ENCODE results near the gene CTNND2.

Gene CTNND2

DNA sequence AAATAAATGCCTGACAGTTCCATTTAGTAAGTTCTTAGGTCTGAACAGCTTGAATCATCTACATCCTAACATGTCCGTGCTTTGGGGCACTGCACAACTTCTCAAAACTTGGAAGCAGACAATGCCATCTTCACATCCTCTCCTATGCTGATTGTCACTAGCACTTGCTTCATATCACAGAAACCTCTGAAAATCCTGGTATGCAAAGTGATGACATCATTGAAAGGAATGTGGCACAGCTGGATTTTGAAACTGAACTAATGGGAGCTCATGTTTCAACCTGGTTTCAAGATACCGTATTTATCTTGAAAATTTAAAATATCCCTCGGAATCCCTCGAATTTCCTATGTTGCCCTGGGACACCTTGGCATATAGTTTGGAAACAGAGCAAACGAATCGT, 653.0 kb downstream of the CTNND2 start:
- 90 to 93% methylated on average over 6 of the region's 6 CpGs for WGBS, 2 experiments
- Histone ChIP-seq H3K27ac (ENCODE audit: insufficient read depth, low read depth, low read length, poor library complexity, severe bottlenecking) (no peak overlapping the region), H3K4me3 (ENCODE audit: insufficient read depth, low read depth, low read length) (no peak overlapping the region)

DNA sequence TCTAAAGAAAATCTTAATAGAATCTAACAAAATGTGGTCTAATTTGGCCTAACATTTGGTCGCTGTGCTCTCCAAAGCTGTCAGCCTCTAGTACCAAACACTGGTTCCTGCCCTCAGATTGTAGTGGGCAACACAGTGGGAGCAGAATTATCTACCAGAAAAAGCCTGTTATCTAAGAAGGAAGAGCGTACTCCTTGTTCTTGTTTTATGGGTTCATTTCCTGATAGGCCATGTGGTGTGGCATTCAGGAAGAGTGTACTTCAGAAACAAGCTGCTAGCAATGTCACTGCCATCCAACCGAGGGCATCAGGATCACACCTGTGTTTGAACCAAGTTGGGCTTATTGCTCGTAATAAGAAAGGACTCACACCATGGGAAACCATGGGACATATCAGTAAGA, 655.3 kb downstream of the CTNND2 start:
- no peaks in the 10 kb centered on the region for H3K27me3 ChIP-seq (ENCODE audit: control insufficient read depth, insufficient read depth, low read length, poor library complexity, severe bottlenecking)
- H3K36me3 ChIP-seq (ENCODE audit: control insufficient read depth, insufficient read depth, low read length) = no peaks in the 10 kb centered on the region
- H3K27ac ChIP-seq (ENCODE audit: insufficient read depth, low read depth, low read length, poor library complexity, severe bottlenecking) = no peak overlapping the region
- no peaks in the 10 kb centered on the region for H3K4me1 ChIP-seq (ENCODE audit: control insufficient read depth, insufficient read depth, low read length)
- H3K9me3 ChIP-seq (ENCODE audit: control insufficient read depth, low read length) = no peaks in the 10 kb centered on the region
- H3K4me3 ChIP-seq (ENCODE audit: insufficient read depth, low read depth, low read length) = no peak overlapping the region
- WGBS, 2 experiments = 91 to 92% methylated on average over 4 of the region's 4 CpGs

More for the DNA sequence above, 653.0 kb downstream of the CTNND2 start:
- Histone ChIP-seq H3K4me1 (ENCODE audit: control insufficient read depth, insufficient read depth, low read length) (no peaks in the 10 kb centered on the region), H3K27me3 (ENCODE audit: control insufficient read depth, insufficient read depth, low read length, poor library complexity, severe bottlenecking) (no peaks in the 10 kb centered on the region), H3K9me3 (ENCODE audit: control insufficient read depth, low read length) (no peaks in the 10 kb centered on the region), H3K36me3 (ENCODE audit: control insufficient read depth, insufficient read depth, low read length) (no peaks in the 10 kb centered on the region)

DNA sequence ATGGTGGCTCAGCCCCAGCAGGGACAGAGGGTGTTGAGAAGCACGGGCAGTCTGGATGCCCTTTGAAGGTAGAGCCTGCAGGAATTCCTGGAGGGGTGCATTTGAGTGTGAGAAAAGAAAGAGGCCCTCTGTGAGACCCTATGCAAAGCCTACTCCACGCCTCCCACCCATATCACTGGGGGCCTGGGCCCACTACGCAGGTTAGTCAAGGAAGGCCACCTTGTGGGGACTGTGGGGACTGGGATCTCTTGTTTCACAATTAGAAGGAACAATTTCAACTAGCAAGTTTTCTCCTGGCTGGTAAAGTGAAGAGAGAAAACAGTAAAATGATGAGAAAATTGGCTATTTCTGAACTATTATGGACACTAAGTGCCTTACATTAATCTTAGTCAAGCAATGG, 657.0 kb downstream of the CTNND2 start:
- H3K4me1 ChIP-seq (ENCODE audit: control insufficient read depth, insufficient read depth, low read length) = no peaks in the 10 kb centered on the region
- no peak overlapping the region for H3K4me3 ChIP-seq (ENCODE audit: insufficient read depth, low read depth, low read length)
- H3K9me3 ChIP-seq (ENCODE audit: control insufficient read depth, low read length) = no peaks in the 10 kb centered on the region
- H3K36me3 ChIP-seq (ENCODE audit: control insufficient read depth, insufficient read depth, low read length) = no peaks in the 10 kb centered on the region
- WGBS, 2 experiments = 79 to 91% methylated on average over 3 of the region's 3 CpGs
- H3K27ac ChIP-seq (ENCODE audit: insufficient read depth, low read depth, low read length, poor library complexity, severe bottlenecking) = no peak overlapping the region
- no peaks in the 10 kb centered on the region for H3K27me3 ChIP-seq (ENCODE audit: control insufficient read depth, insufficient read depth, low read length, poor library complexity, severe bottlenecking)

DNA sequence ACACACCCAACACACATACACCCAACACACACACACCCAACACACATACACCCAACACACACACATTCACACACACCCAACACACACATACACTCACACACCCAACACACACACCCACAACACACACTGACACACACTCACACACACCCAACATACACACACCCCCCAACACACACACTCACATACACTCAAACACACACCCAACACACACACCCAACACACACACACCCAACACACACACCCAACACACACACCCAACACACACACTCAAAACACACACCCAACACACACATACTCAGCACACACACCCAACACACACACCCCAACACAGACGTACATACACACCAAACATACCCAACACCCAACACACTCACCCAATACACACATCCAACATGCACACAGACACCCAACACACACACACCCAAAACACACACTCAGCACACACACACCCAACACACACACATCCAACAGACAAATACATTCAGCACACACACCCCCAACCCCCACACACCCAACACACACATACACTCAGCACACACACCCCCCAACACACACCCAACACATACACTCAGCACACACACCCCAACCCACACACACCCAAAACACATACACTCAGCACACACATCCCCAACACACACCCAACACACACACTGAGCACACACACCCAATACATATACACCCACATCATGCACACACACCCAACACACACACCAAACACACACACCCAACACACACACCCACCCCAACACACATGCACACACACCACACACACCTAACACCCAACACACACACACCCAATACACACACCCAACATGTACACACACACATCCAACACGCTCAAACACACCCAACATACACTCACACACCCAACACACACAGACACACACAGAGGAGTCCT, 663.7 kb downstream of the CTNND2 start:
- H3K27me3 ChIP-seq (ENCODE audit: control insufficient read depth, insufficient read depth, low read length, poor library complexity, severe bottlenecking) = no peaks in the 10 kb centered on the region
- no peaks in the 10 kb centered on the region for H3K9me3 ChIP-seq (ENCODE audit: control insufficient read depth, low read length)
- 86 to 91% methylated on average over 2 of the region's 2 CpGs for WGBS, 2 experiments
- no peaks in the 10 kb centered on the region for H3K36me3 ChIP-seq (ENCODE audit: control insufficient read depth, insufficient read depth, low read length)
- H3K4me3 ChIP-seq (ENCODE audit: insufficient read depth, low read depth, low read length) = no peak overlapping the region
- H3K27ac ChIP-seq (ENCODE audit: insufficient read depth, low read depth, low read length, poor library complexity, severe bottlenecking) = no peak overlapping the region
- peaks cover 5% of the 10 kb centered on the region for H3K4me1 ChIP-seq (ENCODE audit: control insufficient read depth, insufficient read depth, low read length)

DNA sequence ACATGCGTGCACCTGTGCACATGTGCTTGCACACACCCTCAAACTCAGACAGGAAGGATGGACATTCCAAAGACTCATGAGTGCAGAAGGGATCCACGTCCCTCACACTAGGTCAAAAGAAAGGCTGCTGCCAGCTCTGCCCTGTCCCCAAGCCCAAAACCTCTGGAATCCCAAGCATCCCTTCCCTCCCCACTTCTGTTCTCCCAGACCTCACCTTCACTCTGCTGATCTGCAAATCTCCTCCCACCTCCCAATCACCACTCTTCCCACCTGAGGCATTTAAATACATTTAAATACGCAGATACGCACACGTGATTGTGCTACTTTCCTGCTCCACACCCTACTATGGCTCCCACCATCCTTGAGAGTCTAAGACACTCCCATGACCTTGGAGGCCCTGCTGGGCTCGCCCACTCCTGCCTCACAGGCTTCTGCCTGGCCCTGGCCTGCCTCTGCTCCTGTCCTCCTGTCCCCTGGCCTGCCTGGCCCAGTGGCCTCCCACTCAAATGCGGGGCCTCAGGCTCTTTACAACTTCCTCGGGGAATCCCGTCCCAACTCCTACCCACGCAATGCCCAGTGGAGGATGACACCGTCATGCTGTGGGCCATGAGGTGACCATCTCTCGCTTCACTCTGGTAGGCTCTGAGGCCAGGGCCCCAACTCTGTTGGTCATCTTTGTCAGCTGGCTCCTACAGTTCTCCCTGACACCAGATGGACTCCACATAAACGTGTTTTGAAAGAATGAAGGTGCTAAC, 664.8 kb downstream of the CTNND2 start:
- H3K9me3 ChIP-seq (ENCODE audit: control insufficient read depth, low read length) = no peaks in the 10 kb centered on the region
- peaks cover 5% of the 10 kb centered on the region for H3K4me1 ChIP-seq (ENCODE audit: control insufficient read depth, insufficient read depth, low read length)
- WGBS, 2 experiments = 93% methylated on average over 13 of the region's 13 CpGs
- no peaks in the 10 kb centered on the region for H3K27me3 ChIP-seq (ENCODE audit: control insufficient read depth, insufficient read depth, low read length, poor library complexity, severe bottlenecking)
- no peaks in the 10 kb centered on the region for H3K36me3 ChIP-seq (ENCODE audit: control insufficient read depth, insufficient read depth, low read length)
- H3K27ac ChIP-seq (ENCODE audit: insufficient read depth, low read depth, low read length, poor library complexity, severe bottlenecking) = no peak overlapping the region
- no peak overlapping the region for H3K4me3 ChIP-seq (ENCODE audit: insufficient read depth, low read depth, low read length)

DNA sequence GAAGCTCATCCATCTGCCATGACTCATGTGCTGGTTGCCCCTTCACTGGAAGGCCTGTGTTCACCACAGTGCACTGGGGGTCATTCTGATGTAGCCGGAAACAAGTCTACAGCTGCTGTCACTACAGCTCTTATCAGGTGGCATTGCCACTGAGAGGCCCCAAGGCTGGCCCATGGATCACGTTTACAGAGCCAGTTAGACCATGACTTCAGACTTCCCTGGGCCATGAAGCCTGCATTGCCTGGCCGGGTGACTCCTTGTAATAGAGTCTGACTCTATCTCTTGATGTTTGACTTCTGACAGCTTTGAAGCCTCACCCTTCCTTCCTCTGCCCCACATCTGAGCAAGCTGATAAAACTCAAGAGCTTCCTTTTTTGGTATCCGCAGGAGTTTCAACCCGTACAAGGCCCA, 669.7 kb downstream of the CTNND2 start:
- Histone ChIP-seq H3K36me3 (ENCODE audit: control insufficient read depth, insufficient read depth, low read length) (no peaks in the 10 kb centered on the region), H3K27me3 (ENCODE audit: control insufficient read depth, insufficient read depth, low read length, poor library complexity, severe bottlenecking) (no peaks in the 10 kb centered on the region), H3K27ac (ENCODE audit: insufficient read depth, low read depth, low read length, poor library complexity, severe bottlenecking) (no peak overlapping the region), H3K4me3 (ENCODE audit: insufficient read depth, low read depth, low read length) (no peak overlapping the region), H3K9me3 (ENCODE audit: control insufficient read depth, low read length) (no peaks in the 10 kb centered on the region), H3K4me1 (ENCODE audit: control insufficient read depth, insufficient read depth, low read length) (peaks cover 2% of the 10 kb centered on the region)
- whole genome bisulfite sequencing, 2 experiments = 91 to 93% methylated on average over 5 of the region's 5 CpGs

DNA sequence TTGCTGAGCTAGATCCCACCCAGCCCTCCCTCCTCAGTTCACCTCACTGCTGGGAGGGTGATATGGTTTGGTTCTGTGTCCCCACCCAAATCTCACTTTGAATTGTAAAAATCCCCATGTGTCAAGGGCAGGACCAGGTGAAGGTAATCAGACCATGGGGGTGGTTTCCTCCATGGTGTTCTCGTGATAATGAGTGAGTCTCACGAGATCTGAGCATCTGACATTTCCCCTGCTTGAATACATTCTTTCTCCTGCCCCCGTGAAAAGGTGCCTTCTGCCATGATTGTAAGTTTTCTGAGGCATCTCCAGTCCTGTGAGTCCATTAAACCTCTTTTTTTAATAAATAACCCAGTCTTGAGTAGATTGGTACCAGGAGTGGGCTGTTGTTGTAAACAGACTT, 673.4 kb downstream of the CTNND2 start:
- H3K27ac ChIP-seq (ENCODE audit: insufficient read depth, low read depth, low read length, poor library complexity, severe bottlenecking) = no peak overlapping the region
- no peaks in the 10 kb centered on the region for H3K36me3 ChIP-seq (ENCODE audit: control insufficient read depth, insufficient read depth, low read length)
- no peaks in the 10 kb centered on the region for H3K4me1 ChIP-seq (ENCODE audit: control insufficient read depth, insufficient read depth, low read length)
- 91 to 96% methylated on average over 3 of the region's 3 CpGs for WGBS, 2 experiments
- no peaks in the 10 kb centered on the region for H3K27me3 ChIP-seq (ENCODE audit: control insufficient read depth, insufficient read depth, low read length, poor library complexity, severe bottlenecking)
- H3K9me3 ChIP-seq (ENCODE audit: control insufficient read depth, low read length) = no peaks in the 10 kb centered on the region
- no peak overlapping the region for H3K4me3 ChIP-seq (ENCODE audit: insufficient read depth, low read depth, low read length)

DNA sequence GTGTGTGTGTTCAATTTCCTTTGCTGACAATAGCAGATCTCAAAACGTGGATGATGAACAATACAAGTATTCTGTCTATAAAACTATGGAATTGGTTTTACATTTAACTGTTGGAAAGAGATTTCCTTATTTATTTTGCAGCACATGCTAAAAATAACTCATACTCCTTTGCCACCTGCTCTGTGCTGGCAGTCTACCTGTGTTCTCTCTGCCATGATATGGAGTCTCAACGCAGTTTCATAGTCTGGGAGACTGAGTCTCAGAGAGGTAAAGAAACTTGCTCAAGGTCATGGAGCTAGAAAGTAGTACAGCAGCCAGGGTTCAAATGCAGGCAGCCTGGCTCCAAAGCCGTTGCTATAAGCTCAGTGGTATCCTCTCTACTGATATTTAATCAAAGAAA, 677.2 kb downstream of the CTNND2 start:
- 86 to 96% methylated on average over 3 of the region's 3 CpGs for WGBS, 2 experiments
- Histone ChIP-seq H3K27ac (ENCODE audit: insufficient read depth, low read depth, low read length, poor library complexity, severe bottlenecking) (no peak overlapping the region), H3K9me3 (ENCODE audit: control insufficient read depth, low read length) (no peaks in the 10 kb centered on the region), H3K27me3 (ENCODE audit: control insufficient read depth, insufficient read depth, low read length, poor library complexity, severe bottlenecking) (no peaks in the 10 kb centered on the region), H3K4me3 (ENCODE audit: insufficient read depth, low read depth, low read length) (no peak overlapping the region), H3K4me1 (ENCODE audit: control insufficient read depth, insufficient read depth, low read length) (no peaks in the 10 kb centered on the region), H3K36me3 (ENCODE audit: control insufficient read depth, insufficient read depth, low read length) (no peaks in the 10 kb centered on the region)

DNA sequence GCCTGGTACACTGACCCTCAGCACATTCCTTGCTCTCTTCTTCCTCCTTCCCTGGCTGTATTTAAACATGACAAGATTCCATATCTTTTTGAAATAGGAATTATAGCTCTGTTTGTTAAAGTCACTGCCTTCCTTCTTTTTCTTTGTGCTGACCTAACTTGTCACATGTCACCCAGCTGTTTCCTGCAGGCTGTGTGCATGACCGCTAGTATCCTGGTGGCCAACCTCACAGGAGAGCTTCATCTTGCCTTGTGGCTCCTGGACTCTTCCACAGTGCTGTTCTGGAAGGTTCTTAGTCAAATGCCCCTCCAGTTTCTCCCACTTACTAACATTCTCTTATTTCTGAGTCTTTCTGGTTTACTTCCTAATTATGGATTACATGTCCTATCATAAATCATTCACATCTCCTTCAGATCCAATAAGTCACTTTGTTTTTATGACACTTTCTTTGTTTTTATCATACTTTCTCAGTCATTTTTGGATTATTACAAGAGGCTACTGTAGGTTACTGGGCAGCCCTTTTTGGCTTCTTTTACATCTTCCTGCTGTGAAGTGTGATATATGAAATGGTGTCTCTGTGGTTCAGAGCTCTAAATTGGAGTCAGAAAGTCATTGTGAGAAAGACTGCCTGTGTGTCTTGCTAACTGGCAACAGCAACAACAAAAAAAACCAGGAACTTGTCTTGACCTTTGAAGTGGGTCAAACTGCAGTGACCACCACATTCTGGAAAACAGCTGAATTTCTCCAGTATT, 679.6 kb downstream of the CTNND2 start:
- Histone ChIP-seq H3K9me3 (ENCODE audit: control insufficient read depth, low read length) (no peaks in the 10 kb centered on the region), H3K4me3 (ENCODE audit: insufficient read depth, low read depth, low read length) (no peak overlapping the region)
- WGBS, 2 experiments = 90 to 95% methylated on average over 1 of the region's 1 CpG

DNA sequence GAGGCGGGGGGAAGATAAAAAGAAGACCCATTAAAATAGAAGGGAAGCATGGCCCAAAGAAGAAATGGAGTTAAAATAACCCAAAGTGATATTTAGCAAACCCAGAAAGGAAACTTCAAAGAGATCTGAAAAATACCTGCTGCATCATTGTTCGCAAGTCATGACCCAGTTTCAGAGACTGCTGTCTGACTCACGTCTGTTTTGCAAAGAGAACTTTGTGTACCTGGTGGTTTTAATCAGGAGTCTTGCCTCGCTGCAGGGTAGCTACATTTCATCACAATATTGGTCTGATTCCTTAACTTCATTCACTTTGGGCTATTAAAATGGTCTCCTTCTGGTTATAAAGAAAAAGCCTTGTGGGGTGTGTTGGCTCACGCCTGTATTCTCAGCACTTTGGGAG, 682.1 kb downstream of the CTNND2 start:
- no peaks in the 10 kb centered on the region for H3K9me3 ChIP-seq (ENCODE audit: control insufficient read depth, low read length)
- H3K4me3 ChIP-seq (ENCODE audit: insufficient read depth, low read depth, low read length) = no peak overlapping the region
- WGBS, 2 experiments = 94 to 98% methylated on average over 5 of the region's 5 CpGs
- no peaks in the 10 kb centered on the region for H3K4me1 ChIP-seq (ENCODE audit: control insufficient read depth, insufficient read depth, low read length)
- no peak overlapping the region for H3K27ac ChIP-seq (ENCODE audit: insufficient read depth, low read depth, low read length, poor library complexity, severe bottlenecking)
- H3K36me3 ChIP-seq (ENCODE audit: control insufficient read depth, insufficient read depth, low read length) = no peaks in the 10 kb centered on the region
- no peaks in the 10 kb centered on the region for H3K27me3 ChIP-seq (ENCODE audit: control insufficient read depth, insufficient read depth, low read length, poor library complexity, severe bottlenecking)

More for the DNA sequence above, 679.6 kb downstream of the CTNND2 start:
- no peak overlapping the region for H3K27ac ChIP-seq (ENCODE audit: insufficient read depth, low read depth, low read length, poor library complexity, severe bottlenecking)
- no peaks in the 10 kb centered on the region for H3K36me3 ChIP-seq (ENCODE audit: control insufficient read depth, insufficient read depth, low read length)
- no peaks in the 10 kb centered on the region for H3K4me1 ChIP-seq (ENCODE audit: control insufficient read depth, insufficient read depth, low read length)
- no peaks in the 10 kb centered on the region for H3K27me3 ChIP-seq (ENCODE audit: control insufficient read depth, insufficient read depth, low read length, poor library complexity, severe bottlenecking)
